MM.1S (cell line): ENCODE results near the gene RBKS.

Source experiments
- CTCF ChIP-seq: fragments of 300-600 bp; sonication (generic); IDR thresholded peaks from 2 replicates; pipeline ENCODE4 v1.5.1; 2016; ENCODE audit warnings: antibody characterized with exemption, low read length, mixed read lengths
- EZH2 ChIP-seq: fragments of 300-600 bp; sonication (generic); optimal IDR thresholded peaks from 2 replicates; pipeline ENCODE3; 2017; ENCODE audit warnings: low read depth, mild to moderate bottlenecking, antibody characterized with exemption, low read length, mixed read lengths
- EZH2phosphoT487 ChIP-seq: fragments of 300-600 bp; sonication (generic); IDR thresholded peaks from 2 replicates; pipeline ENCODE4 v1.6.1; 2018; ENCODE audit warnings: antibody characterized with exemption, low read length

GRCh38 chr2:27838502-27838901 lies 51.7 kb downstream of the RBKS start:
- TF ChIP-seq CTCF (no peak), EZH2 (no peak), EZH2phosphoT487 (no peak)
